MCF 10A (cell line): ENCODE data around the gene WASF3. TPM values are rescaled to one million over a fixed set of nuclear protein-coding genes. Genes with fewer than 3 reads are reported as not detected.

Experiments used
- BruUV-seq: library from RNA; stranded (reverse); fragments of 400-500 nt; replicated peaks from 2 replicates; lab custom pipeline; 2021; lab: Mats Ljungman, UMichigan
- CTCF ChIA-PET: fragments of 300-600 bp; sonication (Branson Sonifier 250); formaldehyde crosslinking; extraction: SDS; loops from one replicate; lab custom pipeline; 2021; ENCODE audit warnings: antibody characterized with exemption, inconsistent platforms; lab: Yijun Ruan, JAX
- POLR2A ChIA-PET: fragments of 300-600, 350-650 bp; sonication (Branson Sonifier 250); formaldehyde crosslinking; extraction: SDS; loops from one replicate; lab custom pipeline; 2020; ENCODE audit warnings: antibody characterized with exemption, inconsistent platforms; lab: Yijun Ruan, JAX
- DNase-seq: peaks from one replicate; pipeline ENCODE4 v3.0.0-alpha.2; 2018; ENCODE audit not compliant: unreplicated experiment
- H3K27ac Mint-ChIP-seq: one replicate; pipeline ENCODE4 v1.8.0; 2022; ENCODE audit warnings: mild to moderate bottlenecking, low read depth, mixed read lengths; ENCODE audit not compliant: unreplicated experiment
- H3K27me3 Mint-ChIP-seq: one replicate; pipeline ENCODE4 v1.8.0; 2022; ENCODE audit warnings: mixed read lengths; ENCODE audit not compliant: insufficient read depth, unreplicated experiment
- H3K36me3 Mint-ChIP-seq: one replicate; pipeline ENCODE4 v1.8.0; 2022; ENCODE audit warnings: mild to moderate bottlenecking, moderate library complexity, mixed read lengths; ENCODE audit not compliant: insufficient read depth, unreplicated experiment
- H3K4me1 Mint-ChIP-seq: one replicate; pipeline ENCODE4 v1.8.0; 2022; ENCODE audit warnings: mixed read lengths; ENCODE audit not compliant: insufficient read depth, unreplicated experiment
- H3K4me3 Mint-ChIP-seq: one replicate; pipeline ENCODE4 v1.8.0; 2022; ENCODE audit warnings: mild to moderate bottlenecking, moderate library complexity, mixed read lengths; ENCODE audit not compliant: unreplicated experiment
- H3K9me3 Mint-ChIP-seq: one replicate; pipeline ENCODE4 v1.8.0; 2022; ENCODE audit warnings: mixed read lengths; ENCODE audit not compliant: unreplicated experiment
- CTCF ChIP-seq: fragments of 200-600 bp; IDR thresholded peaks from one replicate; pipeline ENCODE4 v1.8.0; 2022; ENCODE audit warnings: antibody characterized with exemption, mild to moderate bottlenecking; ENCODE audit not compliant: unreplicated experiment
- intact Hi-C: fragments of 100-400 bp; cut with micrococcal nuclease; formaldehyde crosslinking; loops from 2 replicates; pipeline ENCODE4 v1.14.1; 2022
- total RNA-seq: library from RNA; stranded (reverse); gene quantifications from 2 replicates; pipeline ENCODE4 v1.2.3, GENCODE V29; 2022

The WASF3 gene
- total RNA-seq, 1 experiment from 2014 or later: 24.0 TPM

- Mint-ChIP-seq H3K4me1 (no peaks in the 10 kb centered on the region), H3K36me3 (peaks cover 77% of the 10 kb centered on the region), H3K9me3 (no peaks in the 10 kb centered on the region), H3K27ac (no peak overlapping the region), H3K4me3 (no peak overlapping the region), H3K27me3 (no peaks in the 10 kb centered on the region)
- no peak for TF ChIP-seq CTCF
- no peak for DNase-seq
- intact Hi-C loops: no loop called here
- ChIA-PET CTCF (interaction anchor here (0.6 to 0.7 kb wide), 3 partner anchors 259 to 500 kb away, joined by 3 read pairs; no protein-coding TSS in a partner anchor), POLR2A (no interaction called here)
- no TSS peak for BruUV-seq
These were observed 128.8 kb downstream of the WASF3 start for GRCh38 chr13:26686285-26686684.

- TSS peak; percentile 26 for BruUV-seq
- DNase-seq: no peak
- POLR2A ChIA-PET: no interaction called here
- Mint-ChIP-seq H3K4me3 (no peak overlapping the region), H3K9me3 (no peaks in the 10 kb centered on the region), H3K27ac (no peak overlapping the region), H3K4me1 (no peaks in the 10 kb centered on the region), H3K36me3 (peaks cover 61% of the 10 kb centered on the region), H3K27me3 (no peaks in the 10 kb centered on the region)
- TF ChIP-seq CTCF: no peak
- CTCF ChIA-PET: interaction anchor here (1.0 kb wide), 2 partner anchors 8 to 10 kb away, joined by 4 read pairs; no protein-coding TSS in a partner anchor
- intact Hi-C loops: no loop called here
These were observed 130.8 kb downstream of the WASF3 start for GRCh38 chr13:26688286-26688685.

GRCh38 chr13:26688980-26689379 lies 131.5 kb downstream of the WASF3 start:
- no peak overlapping the region for H3K27ac Mint-ChIP-seq
- H3K27me3 Mint-ChIP-seq: no peaks in the 10 kb centered on the region
- DNase-seq: no peak
- no peak for TF ChIP-seq CTCF
- POLR2A ChIA-PET: interaction anchor here (0.6 to 0.7 kb wide), 2 partner anchors 1134 to 1352 kb away, joined by 3 read pairs; no protein-coding TSS in a partner anchor
- H3K36me3 Mint-ChIP-seq: peaks cover 60% of the 10 kb centered on the region
- H3K4me3 Mint-ChIP-seq: no peak overlapping the region
- peaks cover 4% of the 10 kb centered on the region for H3K4me1 Mint-ChIP-seq
- CTCF ChIA-PET: interaction anchor here (0.7 to 1.3 kb wide), 2 partner anchors 19 to 206 kb away, joined by 3 to 4 read pairs; no protein-coding TSS in a partner anchor
- intact Hi-C loops: no loop called here
- BruUV-seq: no TSS peak
- no peaks in the 10 kb centered on the region for H3K9me3 Mint-ChIP-seq

- H3K9me3 Mint-ChIP-seq: no peaks in the 10 kb centered on the region
- peak overlapping the region; percentile 61 for H3K27ac Mint-ChIP-seq
- peaks cover 25% of the 10 kb centered on the region for H3K36me3 Mint-ChIP-seq
- TF ChIP-seq CTCF: no peak
- POLR2A ChIA-PET: interaction anchor here (0.7 kb wide), 3 partner anchors 382 to 1246 kb away, joined by 3 read pairs; no protein-coding TSS in a partner anchor
- H3K27me3 Mint-ChIP-seq: no peaks in the 10 kb centered on the region
- intact Hi-C loops: no loop called here
- DNase-seq: peak; percentile 15
- BruUV-seq: no TSS peak
- H3K4me1 Mint-ChIP-seq: peaks cover 11% of the 10 kb centered on the region
- no peak overlapping the region for H3K4me3 Mint-ChIP-seq
- CTCF ChIA-PET: interaction anchor here (0.7 to 4.1 kb wide), 9 partner anchors 12 to 530 kb away, joined by 3 to 34 read pairs (median 4); no protein-coding TSS in a partner anchor
These were observed 136.4 kb downstream of the WASF3 start for GRCh38 chr13:26693749-26694463.
